H1 (cell line): Measurements from ENCODE around the gene PBXIP1. TPM values are rescaled to one million over a fixed set of nuclear protein-coding genes. Genes with fewer than 3 reads are reported as not detected.

Experiments
- BACH1 ChIP-seq: IDR thresholded peaks from 2 replicates; pipeline ENCODE4 v1.6.1; 2012; ENCODE audit warnings: low read length, improper control_type of control experiment
- CBX5 ChIP-seq: fragments of 300-800, 300-1000 bp; sonication (generic); IDR thresholded peaks from 2 replicates; pipeline ENCODE4 v1.7.1; 2016; ENCODE audit warnings: antibody characterized with exemption, low read length, low read depth
- CHD1 ChIP-seq: IDR thresholded peaks from 2 replicates; pipeline ENCODE4 v1.6.1; 2012; ENCODE audit warnings: low read depth, low read length, improper control_type of control experiment
- CREB1 ChIP-seq: IDR thresholded peaks from 2 replicates; pipeline ENCODE4 v1.6.1; 2012; ENCODE audit warnings: inconsistent platforms
- EGR1 ChIP-seq: IDR thresholded peaks from 2 replicates; pipeline ENCODE4 v1.6.1; 2011; ENCODE audit warnings: low read depth, low read length, borderline replicate concordance
- MAFK ChIP-seq: IDR thresholded peaks from 2 replicates; pipeline ENCODE4 v1.6.1; 2012; ENCODE audit warnings: low read depth, mild to moderate bottlenecking, improper control_type of control experiment, low read length
- NRF1 ChIP-seq: IDR thresholded peaks from 2 replicates; pipeline ENCODE4 v1.6.1; 2011; ENCODE audit warnings: mild to moderate bottlenecking, low read depth, low read length, improper control_type of control experiment
- POLR2AphosphoS5 ChIP-seq: IDR thresholded peaks from 2 replicates; pipeline ENCODE4 v1.6.1; 2011; ENCODE audit warnings: low read depth, low read length
- RAD21 ChIP-seq, 2 experiments: IDR thresholded peaks in 1 of 2; conservative IDR thresholded peaks in 1 of 2; 2 replicates each; pipeline ENCODE4 v1.6.1; 2011; ENCODE audit warnings: low read depth in 2 of 2, low read length in 2 of 2, improper control_type of control experiment in 1 of 2, inconsistent platforms in 1 of 2, mild to moderate bottlenecking in 1 of 2, moderate library complexity in 1 of 2
- SIN3A ChIP-seq, 2 experiments: IDR thresholded peaks in 1 of 2; conservative IDR thresholded peaks in 1 of 2; 2 replicates each; pipeline ENCODE4 v1.6.1; 2011 to 2012; ENCODE audit warnings: low read length in 2 of 2, improper control_type of control experiment in 1 of 2, low read depth in 1 of 2, mild to moderate bottlenecking in 1 of 2
- TAF7 ChIP-seq: optimal IDR thresholded peaks from 2 replicates; pipeline ENCODE3; 2011; ENCODE audit warnings: low read depth, mild to moderate bottlenecking, inconsistent platforms, low read length, moderate library complexity, borderline replicate concordance
- TCF12 ChIP-seq: IDR thresholded peaks from 2 replicates; pipeline ENCODE4 v1.6.1; 2011; ENCODE audit warnings: low read depth, mild to moderate bottlenecking, low read length
- ZNF274 ChIP-seq: IDR thresholded peaks from 2 replicates; pipeline ENCODE4 v1.7.0; 2012; ENCODE audit warnings: low read length, borderline replicate concordance; ENCODE audit errors: extremely low read depth
- polyA plus RNA-seq, 7 experiments: library from polyadenylated mRNA; depleted of rRNA in 3 of 7; stranded (reverse) in 5 of 7; unstranded in 2 of 7; fragments of >200 nt in 5 of 7; fragments of 200-250 nt in 2 of 7; gene quantifications; 1 replicate in 5 of 7; 2 replicates in 1 of 7; 4 replicates in 1 of 7; pipeline versions ENCODE4 v1.2.1 to v1.2.3, GENCODE V29; 2011 to 2013; ENCODE audit warnings: missing spikeins in 2 of 7, mixed read lengths in 2 of 7
- total RNA-seq: library from RNA; stranded (reverse); fragmentation: NEBNext Ultra II Directional; extraction: Animal tissue kit (Norgen Biotek cat#: 25700); gene quantifications from 2 replicates; pipeline ENCODE4 v1.2.1, GENCODE V29; 2021
- TF ChIP-seq, protein P1 (sequence below): IDR thresholded peaks from 2 replicates; pipeline ENCODE4 v1.6.1; 2011; ENCODE audit warnings: low read length, improper control_type of control experiment

The PBXIP1 gene
- total and polyA plus RNA-seq, 2 of the 8 experiments (the other 6 are each of a cell fraction or from before 2014, with no cell fraction given), result 12.0 to 19.8 TPM

GRCh38 chr1:154974102-154974807, 18.4 kb upstream of the PBXIP1 start, which contains the start of gene CKS1B (continued):
- TF ChIP-seq CHD1 (no peak), EGR1 (no peak), MAFK (no peak), CBX5 (no peak), NRF1 (no peak), RAD21 (IDR thresholded peaks at IDR 0.05 in 1 of 2, conservative IDR thresholded peaks at IDR 0.05 in 1 of 2; ENCODE audit: low read depth in 2 of 2, low read length in 2 of 2) (no peak), BACH1 (no peak), ZNF274 (no peak), CREB1 (peak; percentile 51; the same call in 1 of the 2 replicates), SIN3A (conservative IDR thresholded peaks at IDR 0.05 in 1 of 2, IDR thresholded peaks at IDR 0.05 in 1 of 2; ENCODE audit: low read depth in 1 of 2, low read length in 2 of 2) (peak; percentile 17 to 74; a peak in 2 of 4 replicates), TCF12 (no peak), POLR2AphosphoS5 (no peak; the same call in 1 of the 2 replicates), TAF7 (peak; percentile 13)
- TF ChIP-seq, protein P1, sequence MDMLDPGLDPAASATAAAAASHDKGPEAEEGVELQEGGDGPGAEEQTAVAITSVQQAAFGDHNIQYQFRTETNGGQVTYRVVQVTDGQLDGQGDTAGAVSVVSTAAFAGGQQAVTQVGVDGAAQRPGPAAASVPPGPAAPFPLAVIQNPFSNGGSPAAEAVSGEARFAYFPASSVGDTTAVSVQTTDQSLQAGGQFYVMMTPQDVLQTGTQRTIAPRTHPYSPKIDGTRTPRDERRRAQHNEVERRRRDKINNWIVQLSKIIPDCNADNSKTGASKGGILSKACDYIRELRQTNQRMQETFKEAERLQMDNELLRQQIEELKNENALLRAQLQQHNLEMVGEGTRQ, result no peak
